Osteoblast (primary cell): ENCODE measurements around the gene FLNC. TPM values are rescaled to one million over a fixed set of nuclear protein-coding genes. Genes with fewer than 3 reads are reported as not detected.
A peak's percentile ranks its signal among the peaks of the same experiment; 100 is the strongest.

Source experiments
- DNase-seq: peaks from one replicate; pipeline ENCODE4 v3.0.0; 2011; ENCODE audit warnings: low spot score, mixed read lengths; ENCODE audit not compliant: insufficient read length; ENCODE audit errors: missing footprints
- H2AFZ ChIP-seq: 2 replicates; pipeline ENCODE4 v1.6.0; 2011; ENCODE audit warnings: mild to moderate bottlenecking, low read length
- H3K27ac ChIP-seq: 2 replicates; pipeline ENCODE4 v1.5.1; 2011; ENCODE audit warnings: mild to moderate bottlenecking, low read depth, low read length, moderate library complexity
- H3K27me3 ChIP-seq: 2 replicates; pipeline ENCODE4 v1.6.0; 2012; ENCODE audit warnings: mild to moderate bottlenecking, control low read depth, inconsistent platforms, low read length, moderate library complexity; ENCODE audit not compliant: insufficient read depth
- H3K36me3 ChIP-seq: 2 replicates; pipeline ENCODE4 v1.5.1; 2011; ENCODE audit warnings: mild to moderate bottlenecking, low read length, control low read depth, moderate library complexity; ENCODE audit not compliant: insufficient read depth
- H3K4me1 ChIP-seq: 2 replicates; pipeline ENCODE4 v1.5.1; 2011; ENCODE audit warnings: mild to moderate bottlenecking, low read length, control low read depth, moderate library complexity; ENCODE audit not compliant: insufficient read depth
- H3K4me2 ChIP-seq: 2 replicates; pipeline ENCODE4 v1.6.0; 2011; ENCODE audit warnings: mild to moderate bottlenecking, low read length; ENCODE audit not compliant: insufficient read depth
- H3K4me3 ChIP-seq: fragments of 200-600 bp; sonication (generic); 3 replicates; pipeline ENCODE4 v1.5.1; 2012; ENCODE audit warnings: mild to moderate bottlenecking, low read length, inconsistent platforms; ENCODE audit not compliant: insufficient read depth
- H3K79me2 ChIP-seq: 2 replicates; pipeline ENCODE4 v1.6.0; 2012; ENCODE audit warnings: mild to moderate bottlenecking, low read length, control low read depth, inconsistent platforms; ENCODE audit not compliant: insufficient read depth
- H3K9me3 ChIP-seq: 2 replicates; pipeline ENCODE4 v1.5.1; 2011; ENCODE audit warnings: low read depth, low read length, control low read depth
- H4K20me1 ChIP-seq: 2 replicates; pipeline ENCODE4 v1.6.0; 2012; ENCODE audit warnings: mild to moderate bottlenecking, low read length, control low read depth; ENCODE audit not compliant: insufficient read depth
- CTCF ChIP-seq: IDR thresholded peaks from 2 replicates; pipeline ENCODE4 v1.5.1; 2011; ENCODE audit warnings: mild to moderate bottlenecking, low read depth, low read length, moderate library complexity; ENCODE audit errors: extremely low read depth
- total RNA-seq: library from RNA; depleted of rRNA; stranded (reverse); fragments of >200 nt; gene quantifications from 2 replicates; pipeline ENCODE4 v1.2.3, GENCODE V29; 2012

FLNC gene
- total RNA-seq, 1 donor, result 130 TPM

- Histone ChIP-seq H3K9me3 (peaks cover 3% of the 10 kb centered on the region), H3K36me3 (no peaks in the 10 kb centered on the region), H3K27me3 (peaks cover 3% of the 10 kb centered on the region), H3K4me1 (no peaks in the 10 kb centered on the region), H3K79me2 (no peaks in the 10 kb centered on the region), H3K27ac (no peak overlapping the region), H3K4me3 (no peak overlapping the region), H2AFZ (no peak overlapping the region), H3K4me2 (no peak overlapping the region), H4K20me1 (no peaks in the 10 kb centered on the region)
- TF ChIP-seq CTCF, result no peak
- DNase-seq, result no peak
Measured at GRCh38 chr7:128900237-128900636, 70.0 kb downstream of the FLNC start.

- H3K9me3 ChIP-seq, result peaks cover 3% of the 10 kb centered on the region
Measured at GRCh38 chr7:128902761-128903585, 72.8 kb downstream of the FLNC start.

DNA sequence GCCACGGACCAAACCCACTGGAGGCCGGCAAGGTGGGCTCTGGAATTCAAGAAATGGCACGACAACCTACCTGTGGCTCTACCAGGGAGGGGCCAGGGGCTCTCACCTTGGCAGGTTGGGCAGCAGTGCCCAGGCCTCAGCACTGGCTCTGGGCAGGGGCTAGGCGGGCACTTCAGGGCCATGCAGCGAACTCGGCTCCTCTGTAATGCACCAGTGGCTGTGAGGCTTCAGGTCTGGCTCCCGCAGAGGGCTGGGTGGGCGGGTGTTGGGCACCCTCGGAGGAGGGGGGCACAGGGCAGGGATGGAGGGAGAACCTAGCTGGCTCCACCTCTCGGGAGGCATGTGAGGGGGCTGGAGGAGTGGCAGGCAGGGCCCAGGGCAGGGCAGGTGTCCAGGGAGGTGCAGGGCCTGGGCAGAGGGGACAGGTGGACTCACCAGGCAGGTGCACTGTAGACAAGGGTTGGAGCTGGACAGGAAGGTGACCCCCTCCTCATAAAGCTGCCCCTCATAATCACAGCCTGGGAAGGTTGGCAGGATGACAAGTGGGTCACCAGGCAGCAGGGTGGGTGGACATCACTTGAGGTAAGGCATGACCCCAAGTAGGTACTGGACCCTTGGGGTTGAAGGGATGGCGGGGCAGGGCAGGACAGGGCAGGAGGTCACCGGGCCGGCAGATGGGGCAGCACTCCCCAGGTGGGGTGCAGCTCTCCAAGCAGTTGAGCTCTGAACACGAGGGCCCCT lies 73.6 kb downstream of the FLNC start:
- Histone ChIP-seq H3K4me3 (no peak overlapping the region), H3K9me3 (peaks cover 3% of the 10 kb centered on the region), H3K36me3 (no peaks in the 10 kb centered on the region), H3K27me3 (peaks cover 23% of the 10 kb centered on the region), H3K79me2 (no peaks in the 10 kb centered on the region), H2AFZ (no peak overlapping the region), H3K4me1 (no peaks in the 10 kb centered on the region), H4K20me1 (no peaks in the 10 kb centered on the region), H3K27ac (no peak overlapping the region), H3K4me2 (no peak overlapping the region)
- TF ChIP-seq CTCF, result no peak
- DNase-seq, result no peak

More at GRCh38 chr7:128902761-128903585, 72.8 kb downstream of the FLNC start:
- H3K27me3 ChIP-seq, result peaks cover 16% of the 10 kb centered on the region
- DNase-seq, result peak; percentile 67
- H3K27ac ChIP-seq, result no peak overlapping the region
- no peak overlapping the region for H2AFZ ChIP-seq
- no peak for TF ChIP-seq CTCF
- no peaks in the 10 kb centered on the region for H3K79me2 ChIP-seq
- no peaks in the 10 kb centered on the region for H3K36me3 ChIP-seq
- no peaks in the 10 kb centered on the region for H3K4me1 ChIP-seq
- no peak overlapping the region for H3K4me2 ChIP-seq
- H3K4me3 ChIP-seq, result no peak overlapping the region
- no peaks in the 10 kb centered on the region for H4K20me1 ChIP-seq
